ENCODE results near the gene GKN2.
"Not testable (repeated sequence)": the region's sequence is repeated elsewhere in the genome, so short reads cannot be mapped to it uniquely, and the experiment has no call there.

GKN2 gene

DNA sequence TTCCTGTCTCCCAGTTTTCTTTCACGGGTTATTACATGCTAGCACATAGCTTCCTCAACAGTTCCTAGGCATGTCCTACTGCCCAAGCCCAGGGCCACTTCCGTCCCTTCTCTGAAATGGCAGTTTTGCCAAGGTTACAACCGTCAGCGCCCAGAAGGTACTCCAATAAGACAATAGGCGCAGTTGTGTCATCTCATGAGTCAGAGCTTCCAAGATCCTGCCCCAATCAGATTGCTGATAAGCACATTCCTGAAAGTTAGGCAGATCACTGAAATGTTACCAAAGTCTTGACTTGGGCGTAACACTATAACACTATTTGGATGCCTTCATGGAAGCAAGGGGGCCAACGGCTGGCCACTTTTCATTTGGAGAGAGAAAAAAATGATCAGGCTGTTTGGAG is 34.2 kb downstream of the GKN2 start:
- no peak for DNase-seq

DNA sequence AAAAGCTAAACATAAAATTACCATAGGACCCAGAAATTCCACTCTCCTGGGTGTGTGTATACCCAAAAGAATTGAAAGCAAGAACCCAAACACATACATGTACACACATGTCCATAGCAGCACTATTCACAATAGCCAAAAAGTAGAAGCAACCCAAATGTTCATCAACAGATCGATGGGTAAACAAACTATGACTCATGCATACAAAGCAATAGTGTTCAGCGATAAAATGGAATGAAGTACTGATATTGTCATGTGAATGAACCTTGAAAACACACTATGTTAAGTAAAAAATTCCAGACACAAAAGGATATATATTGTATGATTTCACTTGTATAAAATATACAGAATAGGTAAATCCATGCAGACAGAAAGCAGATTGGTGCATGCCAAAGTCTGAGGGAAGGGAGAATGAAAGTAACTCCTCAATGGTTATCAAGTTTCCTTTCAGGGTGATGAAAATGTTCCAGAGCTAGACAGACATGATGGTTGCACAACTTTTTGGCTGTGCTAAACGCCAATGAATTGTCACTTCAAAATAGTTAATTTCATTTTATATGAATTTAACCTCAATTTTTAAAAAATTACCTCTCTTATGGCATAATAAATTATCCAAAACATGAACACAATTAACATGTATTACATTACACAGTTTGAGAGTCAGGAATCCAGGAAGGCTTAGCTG is 35.5 kb downstream of the GKN2 start:
- no peak for DNase-seq

DNA sequence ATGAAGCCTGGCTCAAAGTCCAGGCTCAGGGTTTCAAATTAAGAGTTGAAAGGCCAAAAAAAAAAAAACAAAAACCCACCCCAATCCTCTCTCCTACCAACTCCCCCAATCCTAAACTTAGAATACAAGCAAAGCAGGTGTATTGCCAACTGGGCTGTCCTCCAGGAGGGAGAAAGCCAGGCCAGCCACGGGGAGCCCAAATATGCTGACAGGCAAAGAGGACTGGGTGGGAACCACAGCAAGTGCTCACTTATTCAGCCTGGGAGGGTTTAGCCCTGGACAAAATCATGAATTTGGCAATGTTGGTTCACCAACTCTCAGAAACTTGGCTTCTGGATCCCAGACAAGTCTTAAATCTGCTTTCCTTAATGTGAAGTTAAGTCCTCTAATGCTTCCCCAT is 36.5 kb downstream of the GKN2 start:
- DNase-seq: no peak

DNA sequence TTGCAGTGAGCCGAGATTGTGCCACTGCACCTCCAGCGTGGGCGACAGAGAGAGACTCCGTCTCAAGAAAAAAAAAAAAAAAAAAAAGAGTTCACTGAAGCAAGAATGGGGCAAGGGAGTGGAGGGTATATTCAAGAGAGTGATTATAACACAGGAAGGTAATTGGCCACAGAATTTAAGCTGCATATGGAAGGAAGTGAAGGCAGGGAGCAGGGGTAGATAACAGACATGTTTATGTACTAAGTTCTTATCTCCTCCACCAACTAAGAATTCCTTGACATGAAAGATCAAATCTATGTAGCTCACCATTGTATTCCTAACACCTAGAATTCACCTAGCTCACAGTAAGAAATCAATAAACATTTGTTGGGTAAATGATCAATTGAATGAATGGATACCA is 37.3 kb downstream of the GKN2 start:
- DNase-seq: no peak

DNA sequence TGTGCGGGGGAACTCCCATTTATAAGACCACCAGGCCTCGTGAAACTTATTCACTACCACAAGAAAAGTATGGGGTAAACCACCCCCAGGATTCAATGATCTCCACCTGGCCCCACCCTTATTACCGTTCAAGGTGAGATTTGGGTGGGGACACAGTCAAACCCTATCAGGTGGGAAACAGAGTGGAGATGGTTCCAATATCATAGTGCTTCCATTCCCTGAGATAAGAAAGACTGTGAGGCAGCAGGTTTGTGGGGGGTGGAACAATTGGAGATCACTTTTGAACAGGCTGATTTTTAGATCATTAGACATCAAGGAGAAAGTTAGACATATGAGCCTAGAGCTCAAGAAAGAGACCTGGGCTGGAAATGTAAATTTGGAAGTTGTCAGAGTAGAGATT is 39.3 kb downstream of the GKN2 start:
- DNase-seq: no peak

DNA sequence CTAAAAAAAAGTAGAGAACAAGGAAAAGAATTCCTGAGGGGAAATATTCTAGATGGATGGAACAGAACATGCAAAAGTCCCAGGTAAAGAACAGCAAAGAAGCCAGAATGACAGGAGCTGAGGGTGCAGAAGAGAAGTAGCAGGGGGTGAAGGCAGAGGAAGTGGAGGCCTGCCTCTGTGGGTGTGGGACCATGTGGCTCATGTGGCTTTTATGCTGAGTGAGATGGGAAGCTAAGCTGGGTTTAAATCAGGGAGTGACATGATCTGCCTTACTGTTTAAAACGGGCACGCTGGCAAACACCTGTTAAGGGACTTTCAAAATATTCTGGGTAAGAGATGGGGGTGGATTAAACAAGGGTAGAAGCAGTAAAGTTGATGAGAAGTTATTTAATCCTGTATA is 40.0 kb downstream of the GKN2 start:
- no peak for DNase-seq

DNA sequence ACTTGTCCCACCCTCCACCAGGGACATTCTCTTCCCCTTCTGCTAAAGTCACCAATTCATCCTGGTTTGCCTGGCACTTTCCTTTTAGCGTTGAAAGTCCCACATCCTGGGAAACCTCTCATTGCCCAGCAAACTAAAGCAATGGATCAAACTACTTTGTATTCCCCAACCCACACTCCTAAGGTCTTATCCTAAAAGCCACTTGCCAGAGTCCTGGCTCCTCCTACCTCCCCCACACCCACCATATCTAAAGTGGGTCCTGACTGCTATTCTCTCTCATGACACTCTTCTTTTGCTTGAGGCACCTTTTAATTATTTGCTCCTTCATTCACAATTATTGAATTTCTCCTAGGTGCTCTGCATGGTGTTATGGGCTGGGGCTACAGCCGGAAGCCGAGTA is 40.6 kb downstream of the GKN2 start:
- no peak for DNase-seq

DNA sequence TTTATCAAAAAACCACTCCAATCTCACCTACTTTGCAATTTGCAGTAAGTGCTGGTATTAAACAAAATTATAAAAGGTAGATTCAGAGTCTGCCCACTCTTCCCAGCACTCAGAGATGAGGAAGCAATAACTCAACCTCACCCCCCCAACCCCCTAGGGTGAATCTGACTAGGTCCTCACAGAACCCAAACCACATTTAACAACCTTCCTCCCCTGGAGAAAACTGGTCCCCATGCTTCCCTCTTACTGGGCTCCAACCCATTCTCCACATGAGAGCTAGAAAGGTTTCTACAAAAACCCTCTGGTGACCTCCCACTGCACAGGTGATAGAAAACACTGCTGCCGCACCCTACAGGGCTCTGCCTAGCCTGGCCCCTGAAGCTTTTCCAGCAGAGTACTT is 41.0 kb downstream of the GKN2 start:
- no peak for DNase-seq

DNA sequence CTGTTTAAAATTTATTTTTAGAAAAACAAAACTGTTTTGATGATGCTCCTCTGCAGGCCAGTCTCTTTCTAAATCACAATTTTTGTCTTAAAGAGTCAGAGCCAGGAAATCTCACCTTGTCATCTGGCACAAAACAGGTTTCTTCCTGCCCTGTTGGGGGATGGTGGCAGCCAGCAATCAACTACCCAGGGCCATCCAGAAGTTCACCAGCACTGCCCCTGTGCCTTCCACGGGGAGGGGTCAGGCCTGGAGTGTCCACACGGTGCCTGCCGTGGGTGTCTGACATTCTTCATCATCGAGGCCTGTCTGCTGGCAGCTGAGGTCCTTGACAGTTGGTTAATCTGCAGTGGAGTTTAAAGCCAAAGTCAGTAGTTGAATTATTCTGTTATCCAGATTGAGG is 41.4 kb downstream of the GKN2 start:
- no peak for DNase-seq

DNA sequence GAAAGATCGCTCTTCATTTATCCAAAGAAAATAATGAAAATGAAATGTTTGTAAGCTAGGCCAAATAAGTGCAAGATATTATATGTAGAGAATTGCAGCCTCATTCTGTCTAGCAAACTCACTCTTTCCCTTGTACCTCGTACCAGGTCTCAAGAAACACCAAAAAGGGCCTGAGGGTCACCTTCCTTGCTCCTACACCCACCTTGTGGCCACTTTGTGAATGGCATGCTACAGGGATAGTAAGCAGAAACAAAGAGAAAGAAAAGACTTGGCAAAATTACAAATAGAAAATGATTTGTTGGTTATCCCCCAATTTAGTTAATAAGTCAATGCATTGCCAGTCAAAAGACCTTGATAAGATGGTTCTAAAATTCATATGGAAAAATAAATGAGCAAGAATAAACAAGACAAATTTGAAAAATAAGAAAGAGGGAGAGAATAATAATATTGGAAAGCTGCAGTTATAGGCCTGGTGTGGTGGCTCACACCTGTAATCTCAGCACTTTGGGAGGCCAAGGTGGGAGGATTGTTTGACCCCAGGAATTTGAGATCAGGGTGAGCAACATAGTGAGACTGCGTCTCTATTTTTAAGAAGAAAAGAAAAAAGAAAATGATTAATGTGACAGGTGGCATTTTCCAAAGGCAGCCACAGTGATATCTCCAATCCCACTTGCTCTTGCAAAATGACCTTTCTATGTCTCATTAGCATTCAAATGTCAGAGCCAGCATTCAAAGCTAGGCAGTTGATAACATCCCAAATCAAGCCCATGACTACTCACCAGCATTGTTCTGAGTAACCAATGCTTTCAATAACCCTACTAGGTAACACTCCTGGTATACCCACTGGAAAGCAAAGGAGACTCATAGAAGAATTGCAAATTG is 42.7 kb downstream of the GKN2 start:
- peak in 5 of 14 donors; percentile 6 to 36 (median 23) for DNase-seq

DNA sequence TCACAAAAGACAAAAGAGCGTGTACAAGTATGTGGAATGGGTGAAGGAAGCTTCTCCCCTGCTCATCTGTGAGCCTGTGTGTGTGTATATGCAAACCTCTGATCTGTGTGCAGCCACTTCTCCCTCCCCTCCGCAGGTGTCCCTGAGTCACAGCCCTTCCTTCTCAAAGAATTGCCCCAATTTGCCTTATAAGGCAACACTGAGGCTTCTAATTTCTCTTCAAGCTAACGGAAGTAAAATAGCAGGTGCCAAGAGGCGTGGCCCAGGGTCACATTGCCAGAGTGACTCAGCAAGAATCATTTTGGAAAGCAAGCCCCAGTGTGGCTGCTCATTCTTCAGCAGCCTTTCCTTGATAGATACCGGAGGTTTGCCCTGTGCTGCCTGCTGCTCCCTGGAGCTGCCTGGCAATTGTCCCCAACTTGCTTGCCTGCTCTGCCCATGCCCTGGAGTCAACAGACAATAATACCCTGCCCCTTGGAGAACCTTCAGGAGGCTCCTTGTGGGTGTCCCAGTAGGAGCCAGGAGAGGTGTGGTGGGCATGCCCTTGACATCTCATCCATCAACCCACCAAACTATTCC is 44.2 kb downstream of the GKN2 start:
- peak in 2 of 14 donors; percentile 2 to 21 for DNase-seq

DNA sequence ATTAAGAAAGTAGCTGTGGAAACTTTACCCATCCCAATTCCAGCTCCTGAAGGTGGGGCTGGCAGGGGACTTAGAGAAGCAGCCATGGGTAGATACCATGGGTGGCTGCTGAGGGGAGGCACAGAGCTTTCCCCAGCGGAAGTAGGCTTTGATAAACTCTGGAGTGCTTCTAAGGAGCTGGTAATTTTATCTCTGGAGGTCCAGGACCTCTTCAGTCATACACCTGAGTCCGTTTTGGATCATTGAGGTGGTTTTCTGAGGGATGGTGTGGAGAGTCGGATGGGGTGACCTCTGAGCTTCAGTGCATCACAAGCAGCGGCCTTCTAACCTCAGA is 44.8 kb downstream of the GKN2 start:
- no peak for DNase-seq

DNA sequence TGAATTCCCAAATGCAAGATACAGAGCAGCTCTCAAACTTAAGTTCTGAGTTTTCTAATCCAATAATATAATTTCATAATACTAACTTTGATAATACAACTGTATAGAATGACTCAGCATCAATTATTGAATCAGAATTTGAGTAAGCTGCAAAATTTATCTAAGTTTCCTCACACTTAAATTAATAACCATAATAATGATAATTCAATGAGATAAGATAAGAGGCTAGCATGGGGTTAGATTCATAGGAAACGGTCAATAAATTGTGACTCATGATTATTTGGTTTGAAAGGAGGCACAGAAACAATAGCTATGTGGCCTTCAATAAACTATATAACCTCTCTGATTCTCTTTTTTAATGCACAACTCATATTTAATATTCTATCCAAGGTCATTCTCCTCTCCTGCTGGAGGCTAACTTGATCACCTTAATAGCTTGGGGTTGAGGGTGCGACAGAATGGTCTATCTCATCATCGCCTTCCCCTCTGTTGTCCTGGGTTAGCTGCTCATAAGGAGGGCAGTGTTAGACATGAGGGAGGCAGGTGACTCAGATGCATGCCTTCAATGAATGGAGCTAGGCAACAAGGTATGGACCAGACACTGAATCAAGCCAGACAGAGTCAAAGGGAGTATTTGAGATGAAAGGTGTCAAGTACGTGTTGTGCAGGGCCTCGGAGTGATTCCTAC is 45.3 kb downstream of the GKN2 start:
- DNase-seq: no peak

DNA sequence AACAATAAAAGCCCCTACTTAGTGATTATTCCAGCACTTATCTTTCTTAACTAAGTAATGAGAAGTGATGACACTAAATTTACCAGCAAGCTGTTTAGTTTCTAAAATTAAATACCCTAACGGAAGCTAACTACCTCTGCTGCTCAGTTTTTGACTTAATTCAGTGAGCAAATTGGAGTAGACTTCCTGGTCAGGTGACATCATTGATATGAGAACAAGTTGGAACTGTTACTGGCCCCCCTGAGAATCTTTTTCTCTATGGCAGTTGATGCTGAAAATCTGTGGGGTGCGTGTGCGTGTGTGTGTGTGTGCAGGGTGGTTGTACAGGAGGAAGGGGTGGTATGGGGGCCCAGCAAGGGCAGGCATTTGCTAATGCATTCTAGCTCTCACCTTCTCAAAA is 46.0 kb downstream of the GKN2 start:
- DNase-seq: no peak

DNA sequence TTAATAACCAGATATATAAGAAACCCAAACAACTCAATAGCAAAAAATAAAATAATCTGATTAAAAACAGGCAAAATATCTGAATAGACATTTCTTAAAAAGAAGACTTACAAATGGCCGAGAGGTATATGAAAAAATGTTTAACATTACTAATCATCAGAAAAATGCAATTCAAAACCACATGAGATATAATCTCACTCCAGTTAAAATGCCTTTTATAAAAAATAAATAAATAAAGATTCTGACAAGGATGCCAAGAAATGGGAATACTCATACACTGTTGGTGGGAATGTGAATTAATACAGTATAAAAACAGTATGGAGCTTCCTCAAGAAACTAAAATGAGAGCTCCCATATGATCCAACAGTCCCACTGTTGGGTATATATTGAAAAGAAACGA is 47.6 kb downstream of the GKN2 start:
- DNase-seq: no peak

DNA sequence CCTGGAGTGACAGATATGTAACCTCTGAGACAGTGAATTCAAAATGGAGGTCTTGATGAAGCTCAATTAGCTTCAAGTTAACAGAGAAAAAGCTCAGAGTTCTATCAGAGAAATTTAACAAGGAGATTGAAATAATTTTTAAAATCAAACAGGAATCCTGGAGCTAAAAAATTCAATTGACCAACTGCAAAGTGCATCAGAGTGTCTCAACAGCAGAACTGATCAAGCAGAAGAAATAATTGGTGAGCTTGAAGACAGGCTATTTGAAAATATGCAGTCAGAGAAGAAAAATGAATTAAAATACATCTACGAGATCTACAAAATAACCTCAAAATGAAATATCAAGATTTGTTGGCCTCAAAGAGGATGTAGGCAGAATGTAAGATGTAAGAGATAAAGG is 51.1 kb downstream of the GKN2 start:
- DNase-seq: no peak

DNA sequence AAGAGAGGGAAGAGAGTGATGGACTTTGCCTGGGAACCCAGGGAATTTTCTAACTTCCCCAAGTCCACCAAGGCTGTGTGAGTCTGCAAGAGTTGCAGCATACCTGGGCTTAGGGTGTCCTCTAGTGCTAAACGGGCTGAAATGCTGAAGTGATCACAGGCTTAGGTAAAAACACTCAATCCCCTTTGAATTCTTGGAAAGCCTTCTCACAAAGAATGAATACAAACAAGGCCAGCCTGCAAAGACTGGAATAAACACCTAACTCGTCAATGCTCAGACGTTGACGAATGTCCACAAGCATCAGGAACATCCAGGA is 51.5 kb downstream of the GKN2 start:
- no peak for DNase-seq

DNA sequence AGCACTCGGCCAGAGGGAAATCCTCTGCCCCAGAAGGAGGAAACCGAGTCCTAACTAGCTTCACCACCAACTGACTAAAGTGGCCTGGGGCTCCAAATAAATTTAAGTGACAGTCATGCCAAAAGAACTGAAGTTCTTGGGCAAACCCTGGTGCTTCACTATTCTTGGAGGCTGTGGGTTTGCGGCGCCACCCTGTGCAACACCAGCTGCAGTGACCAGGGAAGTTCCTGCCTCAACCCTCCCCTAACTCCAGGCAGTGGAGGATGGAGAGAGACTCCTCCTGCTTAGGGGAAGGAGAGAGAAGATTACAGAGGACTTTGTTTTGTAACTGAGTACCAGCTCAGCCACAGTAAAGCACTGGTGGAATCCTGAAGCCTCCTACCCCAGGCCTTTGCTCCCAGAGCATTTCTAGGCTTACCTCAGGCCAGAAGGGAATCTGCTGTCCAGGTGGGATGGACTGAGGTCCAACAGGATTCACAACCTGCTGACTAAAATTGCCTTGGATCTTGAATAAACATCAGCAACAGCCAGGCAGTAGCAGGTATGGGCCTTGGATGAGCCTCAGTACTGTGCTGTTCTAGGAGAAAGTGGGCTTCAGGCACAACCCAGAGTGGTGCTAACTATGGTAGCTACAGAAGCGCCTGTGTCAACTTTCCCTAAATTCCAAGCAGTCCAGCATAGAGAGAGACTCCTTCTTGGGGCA is 52.0 kb downstream of the GKN2 start:
- DNase-seq: no peak

DNA sequence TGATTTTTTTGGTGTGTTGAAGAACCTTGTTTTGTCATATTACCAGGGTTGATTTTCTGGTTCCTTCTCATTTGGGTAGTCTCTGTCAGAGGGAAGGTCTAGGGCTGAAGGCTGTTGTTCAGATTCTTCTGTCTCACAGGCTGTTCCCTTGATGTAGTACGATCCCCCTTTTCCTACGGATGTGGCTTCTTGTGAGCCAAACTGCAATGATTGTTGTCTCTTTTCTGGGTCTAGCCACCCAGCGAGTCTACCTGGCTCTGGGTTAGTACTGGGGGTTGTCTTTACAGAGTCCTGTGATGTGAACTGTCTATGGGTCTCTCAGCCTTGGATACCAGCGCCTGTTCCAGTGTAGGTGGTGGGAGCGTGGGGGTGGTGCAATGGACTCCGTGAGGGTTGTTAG is 56.7 kb downstream of the GKN2 start:
- not testable (repeated sequence) for DNase-seq

Data from C1 segment of cervical spinal cord (tissue), 14 donors.